IMR-90 (cell line): ENCODE measurements around the gene CELSR1. TPM values are rescaled to one million over a fixed set of nuclear protein-coding genes. Genes with fewer than 3 reads are reported as not detected.

ENCODE experiments used
- ATAC-seq: fragments of 200-7000 bp; cut with Tn5 transposase; 2 replicates; pipeline ENCODE4 v1.9.1; 2020; ENCODE audit warnings: low read depth, mild to moderate bottlenecking, moderate library complexity
- BruUV-seq: library from RNA; stranded (reverse); fragments of 400-500 nt; replicated peaks from 2 replicates; lab custom pipeline; 2021; lab: Mats Ljungman, UMichigan
- CTCF ChIA-PET: fragments of 300-600 bp; formaldehyde crosslinking; extraction: SDS; loops from one replicate; lab custom pipeline; 2021; ENCODE audit warnings: antibody characterized with exemption; lab: Yijun Ruan, JAX
- POLR2A ChIA-PET: fragments of 300-600 bp; sonication (Branson Sonifier 250); formaldehyde crosslinking; loops from one replicate; lab custom pipeline; 2022; ENCODE audit warnings: antibody characterized with exemption; ENCODE audit not compliant: unreplicated experiment; lab: Charles Lee
- DNase-seq: peaks from one replicate; pipeline ENCODE4 v3.0.0; 2013
- H2AFZ ChIP-seq: replicated peaks from 2 replicates; pipeline ENCODE3; 2013; ENCODE audit warnings: low read length, mild to moderate bottlenecking; ENCODE audit not compliant: poor library complexity
- H2AK5ac ChIP-seq: 2 replicates; pipeline ENCODE4 v1.6.1; 2013; ENCODE audit warnings: low read depth, low read length, inconsistent platforms
- H2AK9ac ChIP-seq: replicated peaks from 2 replicates; pipeline ENCODE3; 2013; ENCODE audit warnings: mild to moderate bottlenecking, low read depth, low read length, moderate library complexity; ENCODE audit not compliant: poor library complexity
- H2BK120ac ChIP-seq: 2 replicates; pipeline ENCODE4 v1.6.1; 2013; ENCODE audit warnings: low read depth, low read length, inconsistent platforms
- H2BK15ac ChIP-seq: 3 replicates; pipeline ENCODE4 v1.6.1; 2013; ENCODE audit warnings: low read depth, low read length, inconsistent platforms
- H2BK20ac ChIP-seq: 2 replicates; pipeline ENCODE4 v1.6.1; 2013; ENCODE audit warnings: low read depth, mild to moderate bottlenecking, inconsistent platforms, low read length, moderate library complexity
- H2BK5ac ChIP-seq: 2 replicates; pipeline ENCODE4 v1.6.1; 2013; ENCODE audit warnings: mild to moderate bottlenecking, low read depth, low read length, inconsistent platforms; ENCODE audit not compliant: poor library complexity, severe bottlenecking
- H3K14ac ChIP-seq: replicated peaks from 2 replicates; pipeline ENCODE4 v1.6.1; 2013; ENCODE audit warnings: low read depth, low read length, inconsistent platforms
- H3K18ac ChIP-seq: 2 replicates; pipeline ENCODE4 v1.6.1; 2013; ENCODE audit warnings: low read depth, low read length, control low read depth
- H3K23ac ChIP-seq: 2 replicates; pipeline ENCODE4 v1.6.1; 2013; ENCODE audit warnings: low read depth, low read length, inconsistent platforms
- H3K27ac ChIP-seq: 2 replicates; pipeline ENCODE4 v1.5.1; 2013; ENCODE audit warnings: mild to moderate bottlenecking, control low read depth, low read length; ENCODE audit not compliant: insufficient read depth
- H3K27me3 ChIP-seq: 2 replicates; pipeline ENCODE4 v1.6.1; 2013; ENCODE audit warnings: low read length; ENCODE audit not compliant: control insufficient read depth, insufficient read depth
- H3K36me3 ChIP-seq: 2 replicates; pipeline ENCODE4 v1.6.1; 2013; ENCODE audit warnings: low read length, mixed read lengths; ENCODE audit not compliant: control insufficient read depth, insufficient read depth
- H3K4ac ChIP-seq: 2 replicates; pipeline ENCODE4 v1.6.1; 2013; ENCODE audit warnings: low read depth, low read length, inconsistent platforms
- H3K4me1 ChIP-seq: 2 replicates; pipeline ENCODE4 v1.6.1; 2013; ENCODE audit warnings: low read length, mixed read lengths; ENCODE audit not compliant: control insufficient read depth, insufficient read depth
- H3K4me2 ChIP-seq: 2 replicates; pipeline ENCODE4 v1.6.1; 2013; ENCODE audit warnings: low read depth, mild to moderate bottlenecking, control low read depth, low read length, moderate library complexity
- H3K4me3 ChIP-seq: 2 replicates; pipeline ENCODE4 v1.5.1; 2013; ENCODE audit warnings: low read depth, mild to moderate bottlenecking, control low read depth, low read length, moderate library complexity; ENCODE audit not compliant: insufficient read depth
- H3K56ac ChIP-seq: 2 replicates; pipeline ENCODE4 v1.6.1; 2013; ENCODE audit warnings: low read length, inconsistent platforms; ENCODE audit not compliant: insufficient read depth; ENCODE audit errors: extremely low read depth
- H3K79me1 ChIP-seq, 2 experiments: 2 replicates each; pipeline ENCODE4 v1.6.1; 2013; ENCODE audit warnings: low read length in 2 of 2, inconsistent platforms in 1 of 2, low read depth in 1 of 2
- H3K9ac ChIP-seq: 2 replicates; pipeline ENCODE4 v1.6.1; 2013; ENCODE audit warnings: low read depth, low read length, control low read depth
- H3K9me1 ChIP-seq: 2 replicates; pipeline ENCODE4 v1.6.1; 2013; ENCODE audit warnings: low read length, inconsistent platforms; ENCODE audit not compliant: insufficient read depth
- H3K9me3 ChIP-seq: 2 replicates; pipeline ENCODE4 v1.6.1; 2013; ENCODE audit warnings: low read length; ENCODE audit not compliant: control insufficient read depth, insufficient read depth
- H4K20me1 ChIP-seq: 2 replicates; pipeline ENCODE4 v1.6.1; 2013; ENCODE audit warnings: low read length, inconsistent platforms; ENCODE audit not compliant: insufficient read depth
- H4K5ac ChIP-seq: 2 replicates; pipeline ENCODE4 v1.6.1; 2013; ENCODE audit warnings: mild to moderate bottlenecking, low read depth, low read length, control low read depth
- H4K8ac ChIP-seq, 2 experiments: 2 replicates each; pipeline ENCODE4 v1.6.1; 2013; ENCODE audit warnings: low read depth in 2 of 2, low read length in 2 of 2, control low read depth in 1 of 2, inconsistent platforms in 1 of 2
- H4K91ac ChIP-seq: 2 replicates; pipeline ENCODE4 v1.6.1; 2013; ENCODE audit warnings: low read depth, low read length, inconsistent platforms; ENCODE audit not compliant: insufficient read depth
- BHLHE40 ChIP-seq: fragments of 150-350 bp; IDR thresholded peaks from 2 replicates; pipeline ENCODE4 v1.6.1; 2016; ENCODE audit warnings: mild to moderate bottlenecking, low read depth, low read length
- CHD1 ChIP-seq: IDR thresholded peaks from 2 replicates; pipeline ENCODE4 v1.6.1; 2012; ENCODE audit warnings: low read depth, low read length, improper control_type of control experiment
- CTCF ChIP-seq: conservative IDR thresholded peaks from 2 replicates; pipeline ENCODE4 v1.5.1; 2012; ENCODE audit warnings: mild to moderate bottlenecking, low read depth, low read length, improper control_type of control experiment
- ELK1 ChIP-seq: fragments of 150-350 bp; IDR thresholded peaks from 2 replicates; pipeline ENCODE4 v1.6.1; 2016; ENCODE audit warnings: low read depth, mild to moderate bottlenecking, low read length, moderate library complexity, borderline replicate concordance
- FOS ChIP-seq: fragments of 150-350 bp; IDR thresholded peaks from 2 replicates; pipeline ENCODE4 v1.6.1; 2016; ENCODE audit warnings: low read depth, low read length
- MAFK ChIP-seq: IDR thresholded peaks from 2 replicates; pipeline ENCODE4 v1.6.1; 2012; ENCODE audit warnings: low read depth, low read length, improper control_type of control experiment
- MAZ ChIP-seq: IDR thresholded peaks from 2 replicates; pipeline ENCODE4 v1.6.1; 2012; ENCODE audit warnings: low read depth, mild to moderate bottlenecking, low read length, improper control_type of control experiment, moderate library complexity, borderline replicate concordance
- MXI1 ChIP-seq: IDR thresholded peaks from 2 replicates; pipeline ENCODE4 v1.6.1; 2012; ENCODE audit warnings: low read depth, mild to moderate bottlenecking, low read length, moderate library complexity, borderline replicate concordance
- NFE2L2 ChIP-seq: fragments of 150-350 bp; IDR thresholded peaks from 2 replicates; pipeline ENCODE4 v1.6.1; 2016; ENCODE audit warnings: low read depth, mild to moderate bottlenecking, low read length
- POLR2A ChIP-seq: IDR thresholded peaks from 2 replicates; pipeline ENCODE4 v1.6.1; 2012; ENCODE audit warnings: mild to moderate bottlenecking, low read depth, low read length
- RAD21 ChIP-seq: IDR thresholded peaks from 2 replicates; pipeline ENCODE4 v1.6.1; 2012; ENCODE audit warnings: low read length, improper control_type of control experiment
- RCOR1 ChIP-seq: IDR thresholded peaks from 2 replicates; pipeline ENCODE4 v1.6.1; 2012; ENCODE audit warnings: mild to moderate bottlenecking, low read length, improper control_type of control experiment; ENCODE audit not compliant: insufficient replicate concordance
- SMC3 ChIP-seq: fragments of 150-350 bp; IDR thresholded peaks from 2 replicates; pipeline ENCODE4 v1.6.1; 2016; ENCODE audit warnings: low read depth, mild to moderate bottlenecking, antibody characterized with exemption, low read length, moderate library complexity
- USF2 ChIP-seq: fragments of 150-350 bp; IDR thresholded peaks from 2 replicates; pipeline ENCODE4 v1.6.1; 2017; ENCODE audit warnings: mild to moderate bottlenecking, antibody characterized with exemption, low read length, low read depth
- WGBS, 2 experiments: methylation state at CpG; one replicate each; pipeline versions ENCODE4 v1.1.5 to v1.1.7; 2013; ENCODE audit warnings: missing lambda C conversion rate in 2 of 2; ENCODE audit not compliant: insufficient read length in 1 of 2; ENCODE audit errors: extremely low coverage in 2 of 2; 5-methylcytosine and 5-hydroxymethylcytosine counted together
- dilution Hi-C: fragments of 300-500 bp; cut with HindIII; formaldehyde crosslinking; loops from one replicate; pipeline ENCODE4 v1.14.3; 2018; ENCODE audit warnings: low sequenced_read_pairs; ENCODE audit not compliant: unreplicated experiment
- in situ Hi-C: fragments of 300-500 bp; cut with MboI; formaldehyde crosslinking; loops from 3 replicates; pipeline ENCODE4 v1.14.3; 2019; ENCODE audit warnings: low sequenced_read_pairs, inconsistent platforms, mixed read lengths
- intact Hi-C: fragments of 100-400 bp; cut with micrococcal nuclease; formaldehyde crosslinking; loops from 2 replicates; pipeline ENCODE4 v1.10.0; 2022
- polyA plus RNA-seq, 3 experiments: library from polyadenylated mRNA; depleted of rRNA; stranded (reverse); fragments of >200 nt; gene quantifications; 2 replicates each; pipeline ENCODE4 v1.2.3, GENCODE V29; 2012; ENCODE audit warnings: low replicate concordance in 1 of 3
- total RNA-seq: library from RNA; depleted of rRNA; stranded (reverse); fragments of >200 nt; gene quantifications from 2 replicates; pipeline ENCODE4 v1.2.3, GENCODE V29; 2012

CELSR1 gene
- total and polyA plus RNA-seq, 2 of the 4 experiments (the other 2 are of a cell fraction) = 0.36 to 0.82 TPM

- dilution Hi-C loops (no loop called here), in situ Hi-C loops (no loop called here), intact Hi-C loops (no loop called here)
- Histone ChIP-seq H2AFZ (no peak overlapping the region), H3K56ac (no peak overlapping the region), H3K79me1 (no peaks in the 10 kb centered on the region), H3K9me1 (no peaks in the 10 kb centered on the region), H4K20me1 (peaks cover 6% of the 10 kb centered on the region), H3K4me3 (no peak overlapping the region), H2BK120ac (no peak overlapping the region), H3K18ac (no peak overlapping the region), H3K9ac (no peak overlapping the region), H3K23ac (no peak overlapping the region), H3K27ac (no peak overlapping the region), H2AK5ac (no peak overlapping the region), H4K5ac (no peak overlapping the region), H3K4ac (no peak overlapping the region), H2AK9ac (no peak overlapping the region), H4K91ac (no peak overlapping the region), H2BK15ac (no peak overlapping the region), H4K8ac (no peak overlapping the region), H3K9me3 (no peaks in the 10 kb centered on the region), H3K4me1 (no peaks in the 10 kb centered on the region), H3K27me3 (peaks cover 5% of the 10 kb centered on the region; the same call in 1 of the 2 replicates), H3K36me3 (peaks cover 17% of the 10 kb centered on the region; the same call in 1 of the 2 replicates), H2BK5ac (no peak overlapping the region), H2BK20ac (no peak overlapping the region), H3K14ac (no peak overlapping the region), H3K4me2 (no peak overlapping the region)
- POLR2A ChIA-PET = no interaction called here
- TF ChIP-seq CTCF = no peak
- TF ChIP-seq RAD21 = no peak
- no peak for TF ChIP-seq ELK1
- TF ChIP-seq MAZ = no peak
- TF ChIP-seq USF2 = no peak
- TF ChIP-seq SMC3 = no peak
- TF ChIP-seq MAFK = no peak
- no peak for TF ChIP-seq POLR2A
- TF ChIP-seq NFE2L2 = no peak
- no peak for TF ChIP-seq BHLHE40
- TF ChIP-seq RCOR1 = no peak
- TF ChIP-seq CHD1 = no peak
- TF ChIP-seq MXI1 = no peak
- TF ChIP-seq FOS = no peak
- CTCF ChIA-PET = no interaction called here
- WGBS, 2 experiments = 100% methylated on average over 1 of the region's 5 CpGs; no CpG with 5 or more reads in 1 of the 2 experiments
- DNase-seq (no peak), ATAC-seq (no peak)
- BruUV-seq = no TSS peak
Measured at GRCh38 chr22:46360097-46360496, 177.3 kb downstream of the CELSR1 start.
